Measurements from ENCODE around the gene FES.
"Not testable (repeated sequence)": the region's sequence is repeated elsewhere in the genome, so short reads cannot be mapped to it uniquely, and the experiment has no call there.

FES gene

DNA sequence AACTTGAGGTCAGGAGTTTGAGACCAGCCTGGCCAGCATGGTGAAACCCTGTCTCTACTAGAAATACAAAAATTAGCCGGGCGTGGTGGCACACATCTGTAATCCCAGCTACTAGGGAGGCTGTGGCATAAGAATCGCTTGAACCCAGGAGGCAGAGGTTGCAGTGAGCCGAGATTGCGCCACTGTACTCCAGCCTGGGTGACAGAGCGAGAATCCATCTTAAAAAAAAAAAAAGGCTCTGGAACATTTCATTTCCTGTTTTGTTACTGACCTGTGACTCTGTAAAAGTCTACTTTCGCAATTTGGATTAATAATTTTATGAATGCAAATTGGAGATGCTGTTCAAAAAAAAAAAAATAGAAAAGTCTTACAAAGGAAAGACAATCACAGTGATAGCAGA, 43.8 kb downstream of the FES start:
- not testable (repeated sequence) for DNase-seq (ENCODE audit: low read depth in 1 of 2, low spot score in 1 of 2)

DNA sequence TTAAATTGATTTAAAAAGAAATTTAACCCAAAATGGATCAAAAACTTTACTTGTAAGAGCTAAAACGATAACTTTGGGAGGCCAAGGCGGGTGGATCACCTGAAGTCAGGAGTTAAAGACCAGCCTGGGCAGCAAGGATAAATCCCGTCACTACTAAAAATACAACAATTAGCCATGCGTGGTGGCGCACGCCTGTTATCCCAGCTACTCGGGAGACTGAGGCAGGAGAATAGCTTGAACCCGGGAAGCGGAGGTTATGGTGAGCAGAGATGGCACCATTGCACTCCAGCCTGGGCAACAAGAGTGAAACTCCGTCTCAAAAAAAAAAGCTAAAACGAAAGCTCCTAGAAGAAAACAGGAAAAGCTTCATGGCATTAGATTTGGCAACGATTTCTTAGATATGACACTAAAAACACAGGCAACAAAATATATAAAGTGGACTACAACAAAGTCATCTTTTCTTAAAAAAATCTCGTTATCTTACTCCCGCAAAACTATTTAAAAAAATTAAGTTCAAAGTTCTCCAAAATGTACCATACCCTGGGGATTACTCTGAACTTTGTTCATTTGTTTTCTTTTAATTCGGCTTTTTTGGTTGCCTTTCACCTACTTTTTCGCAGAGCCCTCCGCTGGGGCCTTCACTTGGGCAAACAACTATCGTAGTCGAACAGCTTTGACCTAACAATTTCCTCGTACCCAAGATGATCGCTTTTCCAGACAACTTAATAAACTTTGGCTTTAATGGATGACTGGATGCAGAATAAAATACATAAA, 45.1 kb downstream of the FES start:
- DNase-seq (ENCODE audit: low read depth in 1 of 2, low spot score in 1 of 2): no peak

DNA sequence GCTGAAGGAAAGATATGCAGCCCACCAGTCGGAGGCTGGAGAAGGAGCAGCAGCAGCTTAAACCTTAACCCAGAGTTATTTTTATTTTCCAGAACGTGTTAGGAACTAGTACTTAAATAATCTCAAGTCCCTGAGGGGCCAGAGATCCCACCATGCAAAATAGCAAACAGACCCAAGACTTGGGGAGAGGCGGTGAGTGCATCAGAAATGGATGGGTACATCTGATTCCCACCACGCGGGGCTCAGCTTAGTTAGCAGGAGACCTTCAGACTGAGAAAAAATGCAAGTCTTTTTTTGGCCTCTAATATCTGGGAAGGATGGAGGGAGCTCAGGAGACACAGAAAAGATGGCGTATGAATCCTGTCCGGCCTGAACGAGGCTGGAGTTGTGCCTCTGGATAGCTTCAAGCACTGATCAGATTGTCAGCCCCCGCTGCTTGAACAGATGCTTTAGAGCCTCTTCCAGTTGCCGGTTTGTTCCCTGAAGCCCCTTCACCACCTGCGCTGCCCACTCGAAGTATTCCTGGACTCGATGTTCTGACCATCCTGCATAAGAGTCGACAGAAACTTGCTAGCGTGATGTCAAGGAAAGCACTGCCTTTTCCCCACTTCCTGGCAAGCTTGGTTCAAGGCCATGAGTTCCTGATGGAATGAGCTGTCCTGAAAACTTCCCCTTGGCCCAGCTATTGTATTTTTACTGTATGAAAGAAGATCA, 46.7 kb downstream of the FES start:
- no peak for DNase-seq (ENCODE audit: low read depth in 1 of 2, low spot score in 1 of 2)

DNA sequence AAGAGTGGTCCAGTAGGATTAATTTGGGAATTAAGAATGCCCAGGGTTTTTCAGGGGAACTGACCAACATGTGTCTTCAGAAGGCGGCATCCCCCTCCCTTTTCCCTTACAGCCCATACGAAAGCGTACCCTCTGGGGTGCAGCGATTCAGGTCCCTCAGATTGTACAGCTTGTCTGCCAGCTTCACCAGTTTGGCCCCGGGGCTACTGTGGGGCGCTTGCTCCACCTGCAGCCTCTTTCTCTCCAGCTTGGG, 47.2 kb downstream of the FES start:
- DNase-seq (ENCODE audit: low read depth in 1 of 2, low spot score in 1 of 2): no peak

DNA sequence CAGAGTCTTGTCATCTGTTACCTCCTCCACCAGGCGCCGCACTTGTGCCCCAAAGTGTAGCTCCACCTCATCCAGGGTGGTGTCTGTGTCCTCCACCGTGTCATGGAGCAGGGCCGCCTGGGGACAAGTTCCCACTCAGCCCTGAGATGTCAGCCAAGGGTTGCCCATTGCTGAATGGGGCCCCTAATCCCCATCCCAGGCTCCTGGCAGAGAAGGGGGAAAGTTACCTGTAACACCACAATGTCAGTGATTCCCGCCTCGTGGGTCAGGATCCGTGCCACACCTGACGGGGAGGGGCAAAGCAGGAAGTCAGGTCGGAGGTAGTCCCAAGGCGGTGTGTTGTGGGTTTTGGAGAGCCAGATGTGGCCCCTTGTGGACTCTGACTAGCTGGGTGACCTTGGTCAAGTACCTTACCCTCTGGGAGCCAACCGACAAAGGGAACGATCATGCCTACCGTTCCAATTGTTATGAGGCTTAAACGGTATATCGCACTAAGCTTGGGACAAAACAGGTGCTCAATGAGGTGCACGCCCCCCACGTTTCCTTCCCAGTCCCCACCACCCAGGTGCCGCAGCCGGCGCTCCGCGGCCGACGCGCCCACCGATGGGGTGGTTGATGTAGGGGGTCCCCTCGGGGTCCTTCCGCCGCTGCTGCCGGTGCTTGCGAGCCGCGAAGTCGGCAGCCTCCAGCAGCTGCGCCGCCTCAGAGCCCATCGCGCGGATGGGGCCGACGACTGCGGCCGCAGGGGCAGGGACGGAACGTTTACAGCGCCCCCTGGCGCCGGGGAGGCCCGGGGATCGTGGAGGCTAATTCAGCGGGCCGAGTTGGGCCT, 47.7 kb downstream of the FES start, which contains the start of gene HDDC3:
Gene HDDC3, minus strand, starts transcription at position 722 of the 832 bp plus-strand sequence. Its CDS starts 9 bp downstream, at position 713.
- DNase-seq (ENCODE audit: low read depth in 1 of 2, low spot score in 1 of 2): peak; percentile 88 to 91

DNA sequence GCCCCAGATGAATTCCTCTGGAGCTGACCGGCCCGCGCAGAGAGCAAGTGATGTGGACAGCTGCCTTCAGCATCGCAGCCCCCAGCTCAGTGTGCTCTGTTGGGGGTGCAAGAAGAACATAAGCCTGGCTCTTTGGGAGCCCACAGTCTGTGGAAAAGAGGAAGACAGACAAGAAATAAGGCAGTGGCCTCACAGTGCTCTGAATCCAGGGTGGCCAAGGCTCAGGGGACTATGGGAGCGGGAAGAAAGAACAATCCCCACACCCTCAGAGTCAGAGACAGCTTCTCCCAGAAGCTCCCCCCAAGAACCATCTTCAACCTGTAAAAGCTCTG, 48.3 kb downstream of the FES start:
- DNase-seq (ENCODE audit: low read depth in 1 of 2, low spot score in 1 of 2): no peak

DNA sequence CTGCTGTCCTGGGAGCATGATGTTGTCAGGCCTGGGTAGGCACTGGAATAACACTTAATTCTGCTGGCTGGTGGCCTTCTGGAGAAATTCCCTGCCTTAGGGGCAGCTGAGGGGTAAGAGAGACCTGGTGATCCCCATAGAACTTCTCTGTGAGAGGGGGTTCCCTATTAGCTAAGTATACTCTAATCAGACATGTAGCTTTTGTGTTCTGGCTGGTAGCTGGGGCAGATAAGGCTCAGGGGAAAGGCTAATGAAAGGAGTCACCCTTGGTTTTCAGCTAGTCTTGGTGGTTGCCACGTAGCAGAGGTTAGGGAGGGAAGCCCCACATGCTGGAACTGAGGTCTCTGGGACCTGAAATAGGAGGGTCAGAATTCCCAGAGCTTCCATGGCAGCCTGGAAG, 49.0 kb downstream of the FES start:
- DNase-seq (ENCODE audit: low read depth in 1 of 2, low spot score in 1 of 2): no peak

DNA sequence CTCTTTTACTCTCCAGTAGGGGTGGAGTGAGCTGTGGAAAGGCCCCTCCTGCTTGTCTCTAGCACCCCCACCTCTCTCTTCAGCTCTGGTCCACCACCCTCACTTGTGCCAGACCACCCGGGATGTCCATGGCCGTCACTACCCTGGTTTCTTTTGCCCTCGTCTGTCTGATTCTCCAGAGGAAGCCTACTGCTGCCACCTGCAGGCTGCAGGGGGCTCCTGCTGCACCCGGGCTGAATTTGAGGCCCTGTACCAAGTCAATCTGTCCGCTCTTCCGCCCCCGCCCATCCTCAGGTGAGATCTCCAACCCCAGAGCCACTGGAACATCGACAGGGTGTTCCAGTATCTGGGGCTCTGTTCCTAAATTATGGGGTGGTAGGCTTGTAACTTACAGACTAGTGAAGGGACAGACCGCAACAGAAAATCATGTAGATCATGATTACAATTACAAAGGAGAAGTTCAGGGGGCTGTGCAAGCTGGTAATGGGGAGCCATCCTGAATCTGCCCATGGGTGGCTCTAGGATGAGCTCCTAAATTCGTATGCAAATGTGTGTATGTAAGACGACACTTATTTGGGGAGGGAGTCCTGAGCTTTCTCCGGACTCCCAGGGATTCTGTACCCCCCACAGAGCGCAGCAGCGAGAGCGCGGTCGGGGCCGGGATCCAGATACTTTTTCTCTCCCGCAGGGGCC, 50.1 kb downstream of the FES start:
- peak; percentile 65 to 71 for DNase-seq (ENCODE audit: low read depth in 1 of 2, low spot score in 1 of 2)

DNA sequence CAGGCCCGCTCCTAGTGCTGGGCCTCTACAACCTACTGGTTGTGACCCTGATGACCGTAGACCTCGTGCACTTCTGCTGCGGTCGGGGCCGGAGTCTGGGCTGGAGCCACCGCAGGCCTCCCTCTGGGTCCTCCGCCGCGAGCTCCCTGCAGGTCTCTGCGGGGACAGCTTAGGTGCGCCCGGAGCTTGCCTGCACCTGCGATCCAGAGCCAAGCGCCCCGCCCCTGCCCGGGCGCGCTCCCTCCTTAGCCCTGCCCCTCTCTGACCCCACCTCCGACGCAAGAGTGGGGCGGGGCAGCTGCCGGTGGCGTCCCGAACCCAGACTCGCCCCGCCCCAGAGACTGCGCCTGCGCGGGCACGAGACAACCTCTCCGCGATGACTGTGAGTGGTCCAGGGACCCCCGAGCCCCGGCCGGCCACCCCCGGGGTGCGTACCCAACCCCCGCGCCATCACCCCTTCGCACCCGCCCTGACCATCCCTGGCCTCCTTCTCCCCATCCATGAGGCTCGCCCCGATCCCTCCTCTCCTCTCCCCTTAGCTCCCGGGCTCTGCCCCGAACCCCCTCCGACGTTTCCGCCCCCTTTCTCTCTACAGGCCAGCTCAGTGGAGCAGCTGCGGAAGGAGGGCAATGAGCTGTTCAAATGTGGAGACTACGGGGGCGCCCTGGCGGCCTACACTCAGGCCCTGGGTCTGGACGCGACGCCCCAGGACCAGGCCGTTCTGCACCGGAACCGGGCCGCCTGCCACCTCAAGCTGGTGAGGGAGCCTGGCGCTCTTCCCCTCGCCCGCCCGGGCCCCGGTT, 50.8 kb downstream of the FES start, which contains the start of gene UNC45A:
Gene UNC45A, plus strand, starts transcription at position 337 of the 803 bp plus-strand sequence. Its CDS starts 40 bp downstream, at position 377.
- DNase-seq (ENCODE audit: low read depth in 1 of 2, low spot score in 1 of 2): peak; percentile 92 to 93

DNA sequence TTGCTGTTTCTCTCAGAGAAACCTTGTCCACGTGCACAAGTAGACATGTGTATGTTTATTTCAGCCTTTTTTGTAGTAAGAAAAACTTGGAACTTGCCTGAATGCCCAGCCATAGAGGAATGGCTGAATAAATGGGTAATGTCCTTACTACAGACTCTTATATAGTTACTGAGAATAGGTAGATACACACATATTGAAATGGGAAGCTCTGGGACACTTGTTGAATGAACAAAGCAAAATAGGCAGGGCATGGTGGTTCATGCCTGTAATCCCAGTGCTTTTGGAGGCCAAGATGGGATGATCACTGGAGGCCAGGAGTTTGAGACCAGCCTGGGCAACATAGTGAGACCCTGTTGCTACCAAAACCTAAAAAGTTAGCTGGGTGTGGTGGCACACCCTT, 52.5 kb downstream of the FES start:
- no peak for DNase-seq (ENCODE audit: low read depth in 1 of 2, low spot score in 1 of 2)

DNA sequence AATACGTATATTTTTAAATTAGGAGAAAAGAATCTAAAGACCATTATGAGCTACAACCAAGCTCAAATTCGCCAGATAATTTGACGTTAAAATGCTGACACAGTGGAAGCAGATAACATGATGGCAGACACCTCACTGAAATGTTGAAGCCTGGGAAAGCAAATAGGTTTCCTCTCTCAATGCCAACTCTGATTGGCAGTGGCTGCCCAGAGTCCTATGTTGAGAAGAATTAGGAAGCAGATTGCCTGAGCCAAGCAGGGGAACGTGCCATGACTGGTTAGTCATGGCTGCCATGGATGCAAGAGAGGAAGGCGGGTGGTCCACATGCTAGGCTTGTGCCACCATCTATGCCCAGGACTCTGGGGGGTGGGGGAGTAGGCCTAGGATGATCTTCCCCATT, 54.0 kb downstream of the FES start:
- DNase-seq (ENCODE audit: low read depth in 1 of 2, low spot score in 1 of 2): no peak

DNA sequence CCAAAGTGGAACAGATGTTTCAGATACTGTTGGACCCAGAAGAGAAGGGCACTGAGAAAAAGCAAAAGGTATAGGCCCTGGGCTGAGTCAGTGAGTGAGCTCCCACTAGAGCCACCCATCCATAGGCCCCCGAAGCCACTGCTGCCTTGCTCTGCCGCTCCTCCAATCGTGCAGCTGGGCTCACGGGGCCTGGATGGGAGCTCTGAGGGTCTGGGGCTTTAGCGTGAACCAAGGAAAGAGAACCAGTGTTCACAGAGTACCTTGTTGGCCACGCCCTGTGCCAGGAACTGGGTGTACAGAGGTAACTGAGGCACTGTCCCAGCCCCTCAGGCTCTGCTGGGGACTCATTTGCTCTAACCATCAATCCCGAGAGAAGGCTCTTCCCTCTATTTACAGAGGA, 55.5 kb downstream of the FES start:
- no peak for DNase-seq (ENCODE audit: low read depth in 1 of 2, low spot score in 1 of 2)

DNA sequence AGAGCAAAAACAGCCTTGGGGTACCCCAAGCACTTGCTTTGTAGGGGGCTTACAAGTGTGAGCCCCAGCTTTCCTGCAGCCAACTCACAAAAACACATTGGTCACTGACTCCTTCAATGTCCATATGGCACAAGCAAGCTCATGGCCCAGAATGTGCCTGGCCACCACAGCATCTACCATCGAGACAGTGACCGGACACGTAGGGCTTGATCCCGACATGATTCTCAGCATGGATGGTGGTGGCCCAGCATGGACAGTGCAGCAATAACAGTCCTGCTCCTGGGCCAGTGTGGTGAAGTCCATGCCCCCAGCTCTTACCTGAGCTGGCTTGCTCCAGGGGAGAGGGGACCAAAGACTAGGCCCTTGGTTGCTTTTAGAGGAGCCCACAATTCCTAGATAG, 56.7 kb downstream of the FES start:
- DNase-seq (ENCODE audit: low read depth in 1 of 2, low spot score in 1 of 2): no peak

DNA sequence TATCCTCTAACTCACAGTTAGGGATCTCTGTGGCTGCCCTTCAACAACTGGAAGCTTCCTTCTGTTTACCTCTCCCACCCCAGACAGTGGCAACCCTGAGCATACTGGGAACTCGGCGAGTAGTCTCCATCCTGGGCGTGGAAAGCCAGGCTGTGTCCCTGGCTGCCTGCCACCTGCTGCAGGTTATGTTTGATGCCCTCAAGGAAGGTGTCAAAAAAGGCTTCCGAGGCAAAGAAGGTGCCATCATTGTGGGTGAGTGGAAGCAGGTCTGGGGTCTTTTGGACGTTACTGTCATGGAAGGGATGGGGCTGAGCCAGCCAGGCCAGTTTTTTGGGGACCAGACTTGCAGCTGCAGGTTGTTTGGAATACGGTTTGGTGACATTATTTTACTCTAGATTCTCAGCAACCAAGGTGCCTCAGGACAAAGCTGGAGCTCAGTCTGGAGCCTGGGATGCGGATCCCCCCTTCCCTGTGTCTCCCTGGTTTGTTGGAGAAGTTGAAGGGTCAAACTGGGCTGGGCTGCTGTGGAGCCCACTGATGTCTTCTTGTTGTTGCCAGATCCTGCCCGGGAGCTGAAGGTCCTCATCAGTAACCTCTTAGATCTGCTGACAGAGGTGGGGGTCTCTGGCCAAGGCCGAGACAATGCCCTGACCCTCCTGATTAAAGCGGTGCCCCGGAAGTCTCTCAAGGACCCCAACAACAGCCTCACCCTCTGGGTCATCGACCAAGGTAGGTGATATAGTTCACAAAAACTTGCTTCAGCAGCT, 58.2 kb downstream of the FES start:
- no peak for DNase-seq (ENCODE audit: low read depth in 1 of 2, low spot score in 1 of 2)

DNA sequence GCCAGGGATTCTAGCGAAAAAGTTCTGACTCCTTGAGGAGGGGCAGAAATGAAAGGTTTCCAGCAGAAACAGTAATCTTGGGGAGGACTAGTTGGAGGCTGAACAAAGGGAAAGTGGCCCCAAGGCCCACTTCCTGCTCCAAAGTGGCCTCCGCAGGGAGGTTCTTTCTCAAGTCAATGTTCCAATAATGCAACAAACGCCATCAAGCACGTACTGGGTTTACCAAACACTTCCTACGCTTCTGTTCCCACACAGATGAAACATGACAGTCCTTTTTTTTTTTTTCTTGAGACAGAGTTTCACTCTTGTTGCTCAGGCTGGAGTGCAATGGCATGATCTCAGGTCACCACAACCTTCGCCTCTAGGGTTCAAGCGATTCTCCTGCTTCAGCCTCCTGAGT, 60.8 kb downstream of the FES start:
- DNase-seq (ENCODE audit: low read depth in 1 of 2, low spot score in 1 of 2): no peak
